Ovary (tissue), 3 donors: Measurements from ENCODE around the gene FOXQ1.

ENCODE experiments used
- EP300 ChIP-seq: sonication (generic); formaldehyde crosslinking; IDR thresholded peaks from one replicate; pipeline ENCODE4 v1.6.1; 2017; ENCODE audit warnings: antibody characterized with exemption
- POLR2A ChIP-seq: fragments of 450-650 bp; IDR thresholded peaks from one replicate; pipeline ENCODE4 v1.6.1; 2017; ENCODE audit warnings: antibody characterized with exemption, mild to moderate bottlenecking, moderate library complexity
- TF ChIP-seq, protein P1 (sequence below), 3 donors: fragments of 450-650 bp in 2 of 3; fragments of 200-600 bp in 1 of 3; IDR thresholded peaks; one replicate each; pipeline versions ENCODE4 v1.5.1 to v1.8.0; 2016 to 2022; ENCODE audit warnings: antibody characterized with exemption in 3 of 3, mild to moderate bottlenecking in 1 of 3
- donor health status: DM: no; HTN: no; CAD: no.

DNA sequence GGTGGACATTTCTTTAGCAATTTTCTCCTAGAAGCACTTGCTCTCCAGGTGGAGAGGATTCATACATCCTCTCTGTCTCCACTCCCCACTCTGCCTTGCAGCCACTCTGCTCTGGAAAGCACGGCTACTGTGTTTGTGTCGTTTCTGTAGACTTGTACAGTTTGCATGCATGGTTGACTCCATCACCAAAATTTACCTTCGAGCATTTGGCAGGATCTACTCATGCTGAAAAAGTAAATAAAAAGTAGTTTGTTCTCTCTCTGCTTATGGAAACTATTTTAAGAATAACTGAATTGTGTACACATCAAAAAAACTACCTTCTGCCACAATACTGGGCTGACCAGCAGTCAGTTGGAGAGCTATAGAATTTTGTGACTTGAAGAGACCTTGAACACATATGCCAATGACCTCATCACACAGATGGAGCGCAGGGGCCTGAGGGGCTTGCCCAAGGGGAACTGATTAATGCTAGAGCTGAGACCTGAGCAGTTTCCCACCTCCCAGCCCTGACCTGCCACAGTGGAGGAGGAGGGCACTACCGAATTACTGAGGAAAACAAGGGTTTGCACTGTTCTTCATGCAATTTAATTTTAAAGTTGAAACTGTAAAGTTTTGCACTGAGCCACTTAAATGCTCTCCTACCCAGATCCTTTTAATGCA, 33.7 kb upstream of the FOXQ1 start:
- TF ChIP-seq, protein P1, sequence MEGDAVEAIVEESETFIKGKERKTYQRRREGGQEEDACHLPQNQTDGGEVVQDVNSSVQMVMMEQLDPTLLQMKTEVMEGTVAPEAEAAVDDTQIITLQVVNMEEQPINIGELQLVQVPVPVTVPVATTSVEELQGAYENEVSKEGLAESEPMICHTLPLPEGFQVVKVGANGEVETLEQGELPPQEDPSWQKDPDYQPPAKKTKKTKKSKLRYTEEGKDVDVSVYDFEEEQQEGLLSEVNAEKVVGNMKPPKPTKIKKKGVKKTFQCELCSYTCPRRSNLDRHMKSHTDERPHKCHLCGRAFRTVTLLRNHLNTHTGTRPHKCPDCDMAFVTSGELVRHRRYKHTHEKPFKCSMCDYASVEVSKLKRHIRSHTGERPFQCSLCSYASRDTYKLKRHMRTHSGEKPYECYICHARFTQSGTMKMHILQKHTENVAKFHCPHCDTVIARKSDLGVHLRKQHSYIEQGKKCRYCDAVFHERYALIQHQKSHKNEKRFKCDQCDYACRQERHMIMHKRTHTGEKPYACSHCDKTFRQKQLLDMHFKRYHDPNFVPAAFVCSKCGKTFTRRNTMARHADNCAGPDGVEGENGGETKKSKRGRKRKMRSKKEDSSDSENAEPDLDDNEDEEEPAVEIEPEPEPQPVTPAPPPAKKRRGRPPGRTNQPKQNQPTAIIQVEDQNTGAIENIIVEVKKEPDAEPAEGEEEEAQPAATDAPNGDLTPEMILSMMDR (IDR thresholded peaks at IDR 0.05), result no peak
- TF ChIP-seq EP300 (no peak), POLR2A (no peak)
